ENCODE results near the gene PRKAG2.

The PRKAG2 gene

DNA sequence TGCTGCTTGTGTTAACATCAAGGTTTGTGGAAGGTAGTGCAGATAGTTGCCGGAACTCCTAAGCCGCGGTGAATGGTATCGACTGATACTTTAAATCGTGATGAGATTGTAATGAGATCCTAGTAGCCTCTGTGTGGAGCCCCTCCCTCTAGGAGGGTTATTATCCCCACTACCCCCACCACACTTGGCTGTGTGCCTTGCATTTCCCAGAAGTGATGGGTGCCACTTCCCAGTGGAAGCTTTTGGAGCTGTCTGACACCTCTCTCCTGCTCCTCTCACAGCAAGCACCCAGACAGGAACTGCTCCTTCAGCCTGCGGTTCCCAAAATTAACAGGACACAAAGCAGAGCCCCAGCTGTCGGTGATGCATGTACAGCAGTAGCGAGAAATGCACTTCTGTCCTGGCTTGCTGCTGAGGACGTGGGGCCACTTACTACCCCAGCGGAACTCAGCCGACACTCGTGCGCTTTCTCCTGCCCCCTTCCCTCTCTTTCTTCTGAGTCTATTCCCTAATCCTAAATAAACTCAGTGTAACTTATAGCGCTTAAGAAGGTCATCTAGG, 52.5 kb downstream of the PRKAG2 start:
- H3K27ac ChIP-seq = no peak overlapping the region
- TF ChIP-seq, protein P1, sequence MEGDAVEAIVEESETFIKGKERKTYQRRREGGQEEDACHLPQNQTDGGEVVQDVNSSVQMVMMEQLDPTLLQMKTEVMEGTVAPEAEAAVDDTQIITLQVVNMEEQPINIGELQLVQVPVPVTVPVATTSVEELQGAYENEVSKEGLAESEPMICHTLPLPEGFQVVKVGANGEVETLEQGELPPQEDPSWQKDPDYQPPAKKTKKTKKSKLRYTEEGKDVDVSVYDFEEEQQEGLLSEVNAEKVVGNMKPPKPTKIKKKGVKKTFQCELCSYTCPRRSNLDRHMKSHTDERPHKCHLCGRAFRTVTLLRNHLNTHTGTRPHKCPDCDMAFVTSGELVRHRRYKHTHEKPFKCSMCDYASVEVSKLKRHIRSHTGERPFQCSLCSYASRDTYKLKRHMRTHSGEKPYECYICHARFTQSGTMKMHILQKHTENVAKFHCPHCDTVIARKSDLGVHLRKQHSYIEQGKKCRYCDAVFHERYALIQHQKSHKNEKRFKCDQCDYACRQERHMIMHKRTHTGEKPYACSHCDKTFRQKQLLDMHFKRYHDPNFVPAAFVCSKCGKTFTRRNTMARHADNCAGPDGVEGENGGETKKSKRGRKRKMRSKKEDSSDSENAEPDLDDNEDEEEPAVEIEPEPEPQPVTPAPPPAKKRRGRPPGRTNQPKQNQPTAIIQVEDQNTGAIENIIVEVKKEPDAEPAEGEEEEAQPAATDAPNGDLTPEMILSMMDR (conservative IDR thresholded peaks at IDR 0.05) = no peak

DNA sequence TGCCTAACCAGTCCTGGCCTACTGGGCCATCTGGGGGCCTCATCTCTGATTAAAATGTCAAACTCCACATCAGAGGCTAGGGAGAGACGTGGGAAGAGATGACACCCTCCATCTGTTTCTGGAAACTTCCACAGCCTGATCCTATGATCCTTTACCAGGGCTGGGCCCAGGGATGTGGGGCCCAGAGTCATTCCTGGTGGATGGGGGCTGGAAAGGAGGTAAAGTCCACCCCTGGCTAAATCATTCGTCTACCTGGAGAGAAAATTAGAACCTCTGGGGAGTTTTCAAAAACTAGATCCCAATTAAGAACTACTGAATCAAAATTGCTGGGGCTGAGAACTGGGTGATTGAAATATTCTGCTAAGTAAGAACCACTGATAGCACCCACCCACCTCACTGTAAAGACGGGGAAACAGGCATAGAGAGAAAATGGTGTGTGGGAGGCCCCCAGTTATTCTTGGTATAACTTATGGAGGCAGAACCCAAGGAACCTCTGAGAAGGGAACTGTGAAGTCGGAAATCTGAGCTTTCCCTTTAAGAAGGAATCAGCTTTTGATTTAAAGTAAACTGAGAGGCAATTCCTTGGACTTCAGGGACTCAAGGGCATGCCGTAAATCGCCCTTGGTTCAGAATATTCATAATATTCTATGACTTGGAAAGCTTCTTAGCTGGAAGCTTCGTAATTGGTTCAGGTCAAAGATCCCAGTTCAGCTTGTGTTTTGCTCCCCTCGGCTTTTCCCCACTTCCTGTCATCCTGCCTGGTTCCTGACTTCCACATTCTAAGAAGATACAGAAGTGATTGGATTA, 53.1 kb downstream of the PRKAG2 start:
- TF ChIP-seq, protein P1 (conservative IDR thresholded peaks at IDR 0.05) = no peak
- no peak overlapping the region for H3K27ac ChIP-seq

GRCh38 chr7:151822541-151823181, 54.3 kb downstream of the PRKAG2 start:
- TF ChIP-seq, protein P1 (conservative IDR thresholded peaks at IDR 0.05) = no peak
- H3K27ac ChIP-seq = no peak overlapping the region

DNA sequence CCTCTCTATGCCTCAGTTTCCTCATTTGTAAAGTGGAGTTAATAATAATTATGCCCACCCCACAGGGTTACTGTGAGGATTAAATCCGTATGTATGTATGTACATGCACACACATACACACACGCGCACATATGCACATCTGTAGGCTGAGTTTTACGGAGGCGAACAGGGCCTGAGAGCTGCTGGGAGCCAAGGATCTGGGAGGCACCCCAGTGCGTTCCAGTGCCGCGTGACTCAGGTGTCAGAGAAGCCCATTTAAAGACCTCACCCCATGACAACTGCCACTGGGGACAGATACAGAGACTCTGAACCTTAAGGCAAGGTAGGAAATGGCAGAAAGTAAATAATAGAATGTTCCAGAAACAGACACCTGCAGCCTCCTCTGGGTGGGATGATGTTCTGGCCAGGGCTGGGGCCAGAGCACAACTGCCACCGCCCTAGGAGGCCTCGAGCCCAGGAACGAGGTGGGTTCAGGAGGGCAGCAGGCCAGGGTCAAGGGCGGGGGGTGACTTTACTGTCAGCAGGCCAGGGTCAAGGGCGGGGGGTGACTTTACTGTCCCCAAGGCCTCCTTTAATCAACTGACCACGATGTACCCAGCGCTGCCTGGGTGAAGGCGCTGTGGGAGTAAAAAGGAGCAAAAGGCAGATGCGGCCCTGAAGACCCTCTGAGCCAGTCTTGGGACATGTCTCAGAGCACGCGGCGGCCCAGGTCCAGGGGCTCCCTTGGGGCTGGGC, 54.9 kb downstream of the PRKAG2 start:
- TF ChIP-seq, protein P1 (conservative IDR thresholded peaks at IDR 0.05) = no peak

GRCh38 chr7:151821226-151821625, 55.7 kb downstream of the PRKAG2 start:
- TF ChIP-seq, protein P1 (conservative IDR thresholded peaks at IDR 0.05) = no peak
- H3K27ac ChIP-seq = peak overlapping the region; percentile 88

More for the DNA sequence above, 54.9 kb downstream of the PRKAG2 start:
- H3K27ac ChIP-seq = no peak overlapping the region; the same call in 1 of the 2 replicates

- H3K27ac ChIP-seq = peak overlapping the region; percentile 88
- TF ChIP-seq, protein P1 (conservative IDR thresholded peaks at IDR 0.05) = no peak
These were observed 56.3 kb downstream of the PRKAG2 start for GRCh38 chr7:151820491-151821105.

All from VCaP (cell line).